Gastroesophageal sphincter (tissue), 4 donors: ENCODE results near the gene ZNRF2. TPM values are rescaled to one million over a fixed set of nuclear protein-coding genes. Genes with fewer than 3 reads are reported as not detected.

Source experiments
- ATAC-seq: fragments of 150-250 bp; one replicate; pipeline ENCODE4 v1.9.1; 2016; ENCODE audit warnings: mild to moderate bottlenecking, moderate library complexity
- H3K27ac ChIP-seq, 4 donors: fragments of 200-600 bp; sonication (generic) in 3 of 4; 1 replicate in 3 of 4; 2 replicates in 1 of 4; pipeline ENCODE4 v1.5.1; 2016 to 2019
- H3K27me3 ChIP-seq: fragments of 200-600 bp; sonication (generic); one replicate; pipeline ENCODE4 v1.5.1; 2019
- H3K36me3 ChIP-seq, 2 donors: fragments of 200-600 bp; sonication (generic); one replicate each; pipeline ENCODE4 v1.5.1; 2019; ENCODE audit warnings: control low read depth in 1 of 2
- H3K4me1 ChIP-seq, 3 donors: fragments of 200-600 bp; sonication (generic); 1 replicate in 2 of 3; 2 replicates in 1 of 3; pipeline ENCODE4 v1.5.1; 2016 to 2019; ENCODE audit warnings: control low read depth in 2 of 3
- H3K4me3 ChIP-seq, 2 donors: fragments of 200-600 bp; sonication (generic); one replicate each; pipeline ENCODE4 v1.5.1; 2019; ENCODE audit warnings: mild to moderate bottlenecking in 1 of 2, moderate library complexity in 1 of 2
- H3K9me3 ChIP-seq, 3 donors: fragments of 200-600 bp; sonication (generic); one replicate each; pipeline ENCODE4 v1.5.1; 2017 to 2019; ENCODE audit warnings: control low read depth in 2 of 3
- EP300 ChIP-seq: sonication (generic); formaldehyde crosslinking; IDR thresholded peaks from one replicate; pipeline ENCODE4 v1.6.1; 2017; ENCODE audit warnings: antibody characterized with exemption, mild to moderate bottlenecking
- POLR2A ChIP-seq, 2 donors: fragments of 450-650 bp; IDR thresholded peaks; one replicate each; pipeline ENCODE4 v1.6.1; 2017; ENCODE audit warnings: antibody characterized with exemption in 2 of 2, mild to moderate bottlenecking in 2 of 2, moderate library complexity in 1 of 2
- POLR2AphosphoS5 ChIP-seq: sonication (generic); formaldehyde crosslinking; IDR thresholded peaks from one replicate; pipeline ENCODE4 v1.6.1; 2017; ENCODE audit warnings: antibody characterized with exemption
- WGBS, 2 donors: methylation state at CpG; one replicate each; pipeline ENCODE4 v1.1.5; 2018; ENCODE audit warnings: low coverage in 1 of 2; 5-methylcytosine and 5-hydroxymethylcytosine counted together
- small RNA-seq, 4 donors: library from RNA; depleted of rRNA; stranded (forward); fragments of <200 nt; gene quantifications; one replicate each; pipeline ENCODE3, GENCODE V24; 2016
- total RNA-seq, 4 donors: library from RNA; depleted of rRNA; stranded (reverse); fragments of >200 nt; gene quantifications; one replicate each; pipeline ENCODE4 v1.1.0, GENCODE V29; 2016
- TF ChIP-seq, protein P1 (sequence below), 4 experiments: fragments of 200-600 bp in 2 of 4; fragments of 450-650 bp in 2 of 4; sonication (generic) in 1 of 4; IDR thresholded peaks; one replicate each; pipeline ENCODE4 v1.5.1; 2017 to 2019; ENCODE audit warnings: antibody characterized with exemption in 4 of 4, mild to moderate bottlenecking in 2 of 4, moderate library complexity in 2 of 4

Gene ZNRF2
- total RNA-seq, 4 donors from 2014 or later, result 12.5 to 20.9 (median 18.6) TPM

DNA sequence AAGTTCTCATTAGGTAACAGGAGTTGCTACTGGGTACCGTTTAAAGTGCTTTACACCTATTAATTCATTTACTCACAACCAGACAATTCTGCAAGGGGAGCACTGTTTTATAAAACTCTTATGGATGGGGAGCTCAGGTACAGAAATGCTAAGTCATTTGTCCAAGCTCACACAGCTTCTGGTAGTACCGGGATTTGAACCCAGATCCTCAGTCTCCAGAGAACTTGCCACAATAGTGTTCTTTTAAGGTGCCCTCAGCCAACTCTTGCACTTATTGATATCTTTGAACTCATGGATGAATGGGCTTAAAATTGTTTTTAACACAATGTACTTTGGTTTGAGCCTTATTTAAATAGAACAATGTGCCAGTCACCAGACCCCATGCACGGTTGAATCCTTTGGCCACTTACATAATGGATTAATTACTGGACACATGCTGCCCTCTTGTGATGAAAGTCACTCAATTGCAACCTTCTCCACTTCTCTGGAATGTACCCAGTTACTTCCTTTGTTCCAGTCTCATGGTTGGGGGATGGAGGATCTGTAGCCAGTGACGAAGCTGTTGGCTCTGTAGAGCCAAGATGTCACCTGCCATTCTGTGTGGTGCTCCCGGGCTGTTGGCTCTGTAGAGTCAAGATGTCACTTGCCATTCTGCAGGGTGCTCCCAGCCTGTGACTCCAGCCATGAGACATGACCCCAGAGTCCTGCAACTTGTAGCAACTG, 128.5 kb downstream of the ZNRF2 start:
- Histone ChIP-seq H3K36me3 (no peaks in the 10 kb centered on the region), H3K9me3 (no peaks in the 10 kb centered on the region), H3K4me1 (peaks cover 0 to 9% (median 0%) of the 10 kb centered on the region in 3 donors), H3K27ac (no peak overlapping the region), H3K4me3 (no peak overlapping the region), H3K27me3 (no peaks in the 10 kb centered on the region)
- WGBS, 2 donors, result 67% methylated on average over 3 of the region's 5 CpGs
- peak; percentile 85 for ATAC-seq
- TF ChIP-seq POLR2A (IDR thresholded peaks at IDR 0.05) (no peak), POLR2AphosphoS5 (peak; percentile 36)
- TF ChIP-seq, protein P1, sequence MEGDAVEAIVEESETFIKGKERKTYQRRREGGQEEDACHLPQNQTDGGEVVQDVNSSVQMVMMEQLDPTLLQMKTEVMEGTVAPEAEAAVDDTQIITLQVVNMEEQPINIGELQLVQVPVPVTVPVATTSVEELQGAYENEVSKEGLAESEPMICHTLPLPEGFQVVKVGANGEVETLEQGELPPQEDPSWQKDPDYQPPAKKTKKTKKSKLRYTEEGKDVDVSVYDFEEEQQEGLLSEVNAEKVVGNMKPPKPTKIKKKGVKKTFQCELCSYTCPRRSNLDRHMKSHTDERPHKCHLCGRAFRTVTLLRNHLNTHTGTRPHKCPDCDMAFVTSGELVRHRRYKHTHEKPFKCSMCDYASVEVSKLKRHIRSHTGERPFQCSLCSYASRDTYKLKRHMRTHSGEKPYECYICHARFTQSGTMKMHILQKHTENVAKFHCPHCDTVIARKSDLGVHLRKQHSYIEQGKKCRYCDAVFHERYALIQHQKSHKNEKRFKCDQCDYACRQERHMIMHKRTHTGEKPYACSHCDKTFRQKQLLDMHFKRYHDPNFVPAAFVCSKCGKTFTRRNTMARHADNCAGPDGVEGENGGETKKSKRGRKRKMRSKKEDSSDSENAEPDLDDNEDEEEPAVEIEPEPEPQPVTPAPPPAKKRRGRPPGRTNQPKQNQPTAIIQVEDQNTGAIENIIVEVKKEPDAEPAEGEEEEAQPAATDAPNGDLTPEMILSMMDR (IDR thresholded peaks at IDR 0.05), result peak; percentile 44 to 75 (median 70)

- WGBS, 2 donors, result 88 to 100% methylated on average over 2 to 6 of the region's 7 CpGs
- H3K4me1 ChIP-seq, result peaks cover 0 to 9% (median 0%) of the 10 kb centered on the region in 3 donors
- no peaks in the 10 kb centered on the region for H3K9me3 ChIP-seq
- no peaks in the 10 kb centered on the region for H3K36me3 ChIP-seq
- TF ChIP-seq, protein P1 (IDR thresholded peaks at IDR 0.05), result no peak
- TF ChIP-seq POLR2AphosphoS5 (no peak), EP300 (no peak), POLR2A (IDR thresholded peaks at IDR 0.05) (no peak)
- no peak overlapping the region for H3K4me3 ChIP-seq
- no peaks in the 10 kb centered on the region for H3K27me3 ChIP-seq
- no peak for ATAC-seq
- H3K27ac ChIP-seq, result no peak overlapping the region
These were observed 129.5 kb downstream of the ZNRF2 start for GRCh38 chr7:30413864-30414263.

Small RNA genes within 50 kb of the gene (small RNA-seq; reads per million reads assigned to genes)
- gene MIR550A1, result 0 reads per million in 4 donors

Other genes starting within 250 kb of the ZNRF2 start
- 100 to 1,000 TPM; 196 to 252 (median 225) TPM for gene MTURN, start 149.6 kb upstream of the ZNRF2 start, total RNA-seq
- gene NOD1, start 194.2 kb downstream of the ZNRF2 start, total RNA-seq, result 10 to 100 TPM; 10.3 to 28.1 (median 16.9) TPM
- gene GGCT, start 220.2 kb downstream of the ZNRF2 start, total RNA-seq, result 10 to 100 TPM; 16.7 to 29.0 (median 23.7) TPM